K562 (cell line): ENCODE results near the gene AFF3. TPM values are rescaled to one million over a fixed set of nuclear protein-coding genes. Genes with fewer than 3 reads are reported as not detected.

Experiments used
- ATAC-seq: fragments of 200-7000 bp; cut with Tn5 transposase; 3 replicates; pipeline ENCODE4 v1.9.1; 2020; ENCODE audit warnings: moderate library complexity
- BruUV-seq: library from RNA; stranded (reverse); fragments of 400-500 nt; replicated peaks from 2 replicates; lab custom pipeline; 2021; lab: Mats Ljungman, UMichigan
- CTCF ChIA-PET: fragments of 300-600 bp; formaldehyde crosslinking; extraction: SDS; loops from one replicate; lab custom pipeline; 2021; ENCODE audit warnings: low intra/inter-chr PET ratio; lab: Yijun Ruan, JAX
- POLR2A ChIA-PET: fragments of 300-600, 350-650 bp; sonication (Branson Sonifier 250); formaldehyde crosslinking; extraction: SDS; loops from one replicate; lab custom pipeline; 2021; ENCODE audit warnings: antibody characterized with exemption, inconsistent platforms; lab: Yijun Ruan, JAX
- DNase-seq, 4 experiments: peaks; one replicate each; pipeline versions ENCODE4 v3.0.0 to v3.0.0-alpha.2; 2011 to 2018; ENCODE audit warnings: low spot score in 3 of 4, mixed read lengths in 3 of 4; ENCODE audit errors: extremely low read depth in 1 of 4
- FAIRE-seq: peaks from 2 replicates; lab custom pipeline; 2011; peaks lifted over from hg19 to GRCh38; lab: Jason Lieb, UNC
- H2AFZ ChIP-seq: 2 replicates; pipeline ENCODE4 v1.6.0; 2011; ENCODE audit warnings: low read depth, low read length, control low read depth, inconsistent platforms
- H3K27ac ChIP-seq: fragments of 200-600 bp; 3 replicates; pipeline ENCODE4 v1.8.0; 2011; ENCODE audit warnings: low read depth, mild to moderate bottlenecking, control low read depth, inconsistent platforms, low read length, moderate library complexity, mixed read lengths; ENCODE audit errors: extremely low read depth
- H3K27me3 ChIP-seq, 2 experiments: fragments of 300-600 bp in 1 of 2; 2 replicates in 1 of 2; 3 replicates in 1 of 2; pipeline versions ENCODE4 v1.6.0 to v1.8.0; 2011; ENCODE audit warnings: inconsistent platforms in 2 of 2, low read length in 2 of 2, mild to moderate bottlenecking in 1 of 2, mixed read lengths in 1 of 2, moderate library complexity in 1 of 2; ENCODE audit not compliant: control insufficient read depth in 2 of 2, insufficient read depth in 2 of 2
- H3K36me3 ChIP-seq: fragments of 300-600 bp; 3 replicates; pipeline ENCODE4 v1.8.0; 2011; ENCODE audit warnings: mild to moderate bottlenecking, low read length, inconsistent platforms; ENCODE audit not compliant: control insufficient read depth, insufficient read depth
- H3K4me1 ChIP-seq, 2 experiments: fragments of 200-600 bp in 1 of 2; replicated peaks in 1 of 2; 2 replicates in 1 of 2; 3 replicates in 1 of 2; pipeline versions ENCODE4 v1.5.1 to v1.8.0; 2011; ENCODE audit warnings: inconsistent platforms in 2 of 2, low read length in 2 of 2, mild to moderate bottlenecking in 1 of 2, mixed read lengths in 1 of 2, moderate library complexity in 1 of 2; ENCODE audit not compliant: control insufficient read depth in 2 of 2, insufficient read depth in 2 of 2
- H3K4me2 ChIP-seq: 2 replicates; pipeline ENCODE4 v1.6.1; 2011; ENCODE audit warnings: low read length, control low read depth, inconsistent platforms, mixed read lengths; ENCODE audit not compliant: insufficient read depth
- H3K4me3 ChIP-seq: fragments of 200-600 bp; sonication (generic), shearing (Covaris generic); 2 replicates; pipeline ENCODE4 v1.5.1; 2016; ENCODE audit warnings: control low read depth, inconsistent platforms
- H3K79me2 ChIP-seq: fragments of 200-600 bp; 3 replicates; pipeline ENCODE4 v1.8.0; 2011; ENCODE audit warnings: low read length, inconsistent platforms; ENCODE audit not compliant: control insufficient read depth, insufficient read depth
- H3K9ac ChIP-seq, 2 experiments: 2 replicates each; pipeline versions ENCODE4 v1.6.0 to v1.6.1; 2011; ENCODE audit warnings: low read depth in 2 of 2, low read length in 2 of 2, control low read depth in 1 of 2, inconsistent platforms in 1 of 2, mild to moderate bottlenecking in 1 of 2, mixed read lengths in 1 of 2; ENCODE audit not compliant: insufficient read depth in 1 of 2
- H3K9me1 ChIP-seq: one replicate; pipeline ENCODE4 v1.6.0; 2011; ENCODE audit warnings: inconsistent platforms, mild to moderate bottlenecking, low read length, moderate library complexity; ENCODE audit not compliant: control insufficient read depth, insufficient read depth
- H3K9me3 ChIP-seq: replicated peaks from 2 replicates; pipeline ENCODE4 v1.5.1; 2011; ENCODE audit warnings: low read depth, low read length, inconsistent platforms; ENCODE audit not compliant: control insufficient read depth, insufficient read depth
- H4K20me1 ChIP-seq: replicated peaks from 2 replicates; pipeline ENCODE4 v1.6.1; 2011; ENCODE audit warnings: low read length, inconsistent platforms, mixed read lengths; ENCODE audit not compliant: control insufficient read depth, insufficient read depth
- BCL6 ChIP-seq: fragments of 250-450 bp; sonication (Bioruptor Pico); IDR thresholded peaks from 2 replicates; pipeline ENCODE4 v1.4.0; 2020
- ELF2 ChIP-seq: fragments of 250-450 bp; sonication (Bioruptor Pico); IDR thresholded peaks from 2 replicates; pipeline ENCODE4 v1.5.0; 2021; ENCODE audit warnings: mild to moderate bottlenecking
- FOS ChIP-seq: IDR thresholded peaks from 3 replicates; pipeline ENCODE4 v1.6.1; 2011; ENCODE audit not compliant: insufficient read length; ENCODE audit errors: extremely low read depth
- GTF2A2 ChIP-seq: IDR thresholded peaks from 2 replicates; pipeline ENCODE4 v1.6.1; 2016; ENCODE audit warnings: mild to moderate bottlenecking, missing genetic modification characterization, missing compliant biosample characterization
- HDAC2 ChIP-seq: fragments of 450-650 bp; IDR thresholded peaks from 2 replicates; pipeline ENCODE4 v1.6.1; 2016; ENCODE audit warnings: mild to moderate bottlenecking
- HSF4 ChIP-seq: fragments of 250-450 bp; sonication (Bioruptor Pico); IDR thresholded peaks from 2 replicates; pipeline ENCODE4 v2.1.2; 2022; ENCODE audit warnings: mild to moderate bottlenecking, moderate library complexity, borderline replicate concordance
- MCM7 ChIP-seq, 2 experiments: fragments of 450-650 bp; IDR thresholded peaks; 2 replicates each; pipeline ENCODE4 v1.6.1; 2016 to 2018
- MEF2D ChIP-seq: conservative IDR thresholded peaks from 2 replicates; pipeline ENCODE4 v1.6.1; 2016; ENCODE audit warnings: low read depth, missing genetic modification characterization, missing compliant biosample characterization
- ZBTB40 ChIP-seq, 2 experiments: fragments of 450-650 bp in 1 of 2; sonication (generic) in 1 of 2; formaldehyde crosslinking in 1 of 2; IDR thresholded peaks; 2 replicates each; pipeline versions ENCODE4 v1.7.1 to v1.9.0; 2016 to 2022; ENCODE audit warnings: inconsistent platforms in 1 of 2, mild to moderate bottlenecking in 1 of 2, missing genetic modification reagents in 1 of 2
- ZNF280A ChIP-seq: fragments of 450-650 bp; IDR thresholded peaks from 2 replicates; pipeline ENCODE4 v1.6.1; 2018; ENCODE audit warnings: mild to moderate bottlenecking, low read depth; ENCODE audit not compliant: partially characterized antibody
- ZNF398 ChIP-seq: fragments of 250-450 bp; sonication (Bioruptor Pico); IDR thresholded peaks from 2 replicates; pipeline ENCODE4 v1.8.0; 2021; ENCODE audit warnings: moderate library complexity, mild to moderate bottlenecking, inconsistent platforms
- WGBS: fragments of 100-300 bp; shearing (Covaris generic); methylation state at CpG from one replicate; pipeline ENCODE4 v1.1.6; 2016; ENCODE audit warnings: low coverage, mixed read lengths; ENCODE audit not compliant: insufficient coverage; ENCODE audit errors: missing lambda C conversion rate; 5-methylcytosine and 5-hydroxymethylcytosine counted together
- in situ Hi-C: fragments of 300-500 bp; cut with MboI; formaldehyde crosslinking; loops from 4 replicates; pipeline ENCODE4 v1.15.0; 2018; ENCODE audit warnings: inconsistent platforms, mixed read lengths
- intact Hi-C: fragments of 100-400 bp; cut with micrococcal nuclease; formaldehyde crosslinking; loops from 2 replicates; pipeline ENCODE4 v1.14.2; 2022
- polyA plus RNA-seq, 8 experiments: library from polyadenylated mRNA; depleted of rRNA in 4 of 8; stranded (reverse) in 5 of 8; unstranded in 3 of 8; fragments of >200 nt; fragmentation: Nextera tagmentation in 2 of 8; fragmentation: Illumina TruSeq in 1 of 8; extraction: Ambion mirVana in 2 of 8; extraction: Trizol in 1 of 8; gene quantifications; 2 replicates each; pipeline versions ENCODE4 v1.2.1 to v1.2.3, GENCODE V29; 2011 to 2014; ENCODE audit warnings: inconsistent platforms in 1 of 8, missing spikeins in 1 of 8
- total RNA-seq, 7 experiments: library from RNA; depleted of rRNA in 6 of 7; stranded (reverse); fragments of >200 nt in 6 of 7; fragmentation: Illumina TruSeq in 2 of 7; extraction: Trizol in 2 of 7; gene quantifications; 2 replicates each; pipeline versions ENCODE4 v1.2.1 to v1.2.3, GENCODE V29; 2011 to 2021; ENCODE audit warnings: low replicate concordance in 1 of 7

AFF3 gene
- total and polyA plus RNA-seq, 9 of the 15 experiments (the other 6 are each of a cell fraction or from before 2014, with no cell fraction given): 0.02 to 0.11 TPM; not detected in 7

GRCh38 chr2:99879481-99879880 is 262.9 kb downstream of the AFF3 start:
- ATAC-seq (no peak), DNase-seq (no peak), FAIRE-seq (no peak)
- CTCF ChIA-PET: no interaction called here
- Histone ChIP-seq H3K9me3 (no peaks in the 10 kb centered on the region), H3K27ac (no peak overlapping the region), H3K27me3 (peaks cover 4 to 13% of the 10 kb centered on the region in 2 experiments; a peak in 3 of 5 replicates), H3K36me3 (no peaks in the 10 kb centered on the region), H3K9ac (no peak overlapping the region), H3K4me2 (no peak overlapping the region), H3K9me1 (no peaks in the 10 kb centered on the region), H3K4me1 (no peaks in the 10 kb centered on the region), H4K20me1 (no peaks in the 10 kb centered on the region; the same call in 1 of the 2 replicates), H2AFZ (no peak overlapping the region), H3K79me2 (no peaks in the 10 kb centered on the region), H3K4me3 (no peak overlapping the region)
- intact Hi-C loops: no loop called here
- POLR2A ChIA-PET: no interaction called here
- no TSS peak for BruUV-seq
- in situ Hi-C loops: no loop called here
- WGBS: 0% methylated on average over 4 of the region's 4 CpGs
- TF ChIP-seq ELF2 (CRISPR knock-in tag): no peak
- no peak for TF ChIP-seq MCM7 (IDR thresholded peaks at IDR 0.05)
- no peak for TF ChIP-seq HDAC2
- no peak for TF ChIP-seq ZNF280A
- TF ChIP-seq GTF2A2 (tag): no peak
- no peak for TF ChIP-seq ZBTB40 (IDR thresholded peaks at IDR 0.05)
- TF ChIP-seq ZBTB40 (CRISPR knock-in tag; IDR thresholded peaks at IDR 0.05): no peak
- TF ChIP-seq FOS: no peak
- TF ChIP-seq MEF2D (tag): no peak
- TF ChIP-seq HSF4 (CRISPR knock-in tag): no peak
- TF ChIP-seq BCL6: no peak
- TF ChIP-seq ZNF398 (CRISPR knock-in tag): no peak
